Spinal cord (tissue), 10 donors: ENCODE results near the gene MMEL1. TPM values are rescaled to one million over a fixed set of nuclear protein-coding genes. Genes with fewer than 3 reads are reported as not detected.

Source experiments
- DNase-seq, 6 donors: peaks; one replicate each; pipeline versions ENCODE4 v3.0.0 to v3.0.0-alpha.2; 2013 to 2015; ENCODE audit warnings: low spot score in 6 of 6, low read depth in 4 of 6
- H3K27ac ChIP-seq: one replicate; pipeline ENCODE4 v1.5.1; 2013; ENCODE audit warnings: low read depth, low read length, control low read depth
- H3K27me3 ChIP-seq: one replicate; pipeline ENCODE4 v1.6.1; 2013; ENCODE audit warnings: low read length; ENCODE audit not compliant: control insufficient read depth, insufficient read depth
- H3K36me3 ChIP-seq: one replicate; pipeline ENCODE4 v1.6.1; 2013; ENCODE audit warnings: low read length; ENCODE audit not compliant: control insufficient read depth, insufficient read depth
- H3K4me1 ChIP-seq: one replicate; pipeline ENCODE4 v1.6.1; 2013; ENCODE audit warnings: low read length; ENCODE audit not compliant: control insufficient read depth, insufficient read depth
- H3K4me3 ChIP-seq: one replicate; pipeline ENCODE4 v1.5.1; 2013; ENCODE audit warnings: low read depth, low read length, control low read depth
- H3K9me3 ChIP-seq: one replicate; pipeline ENCODE4 v1.6.1; 2013; ENCODE audit warnings: low read length; ENCODE audit not compliant: control insufficient read depth, insufficient read depth
- WGBS: methylation state at CpG from one replicate; pipeline ENCODE4 v1.1.5; 2013; ENCODE audit warnings: missing lambda C conversion rate; ENCODE audit not compliant: insufficient coverage; 5-methylcytosine and 5-hydroxymethylcytosine counted together
- polyA plus RNA-seq, 2 donors: library from polyadenylated mRNA; unstranded; fragments of 120-200 nt; gene quantifications; one replicate each; pipeline ENCODE4 v1.2.1, GENCODE V29; 2013; ENCODE audit not compliant: insufficient read length in 2 of 2
- total RNA-seq, 2 donors: library from RNA; depleted of rRNA in 1 of 2; stranded (reverse); fragments of 120-200 nt in 1 of 2; fragments of >200 nt in 1 of 2; gene quantifications; one replicate each; pipeline versions ENCODE4 v1.2.3 to v1.2.4, GENCODE V29; 2013 to 2014
- donor health status: healthy.

The MMEL1 gene
- total and polyA plus RNA-seq, 4 donors = 2.3 to 3.9 (median 2.6) TPM

GRCh38 chr1:2605509-2606395 is 27.1 kb downstream of the MMEL1 start:
- Histone ChIP-seq H3K4me1 (peaks cover 32% of the 10 kb centered on the region), H3K9me3 (no peaks in the 10 kb centered on the region), H3K4me3 (no peak overlapping the region), H3K36me3 (no peaks in the 10 kb centered on the region), H3K27me3 (peaks cover 2% of the 10 kb centered on the region), H3K27ac (no peak overlapping the region)
- WGBS = 84% methylated on average over 44 of the region's 48 CpGs
- DNase-seq = no peak

GRCh38 chr1:2604844-2605508 is 27.8 kb downstream of the MMEL1 start:
- no peak for DNase-seq
- Histone ChIP-seq H3K36me3 (no peaks in the 10 kb centered on the region), H3K9me3 (no peaks in the 10 kb centered on the region), H3K27ac (no peak overlapping the region), H3K27me3 (peaks cover 2% of the 10 kb centered on the region), H3K4me1 (peaks cover 24% of the 10 kb centered on the region), H3K4me3 (no peak overlapping the region)
- 81% methylated on average over 14 of the region's 14 CpGs for WGBS

- no peak for DNase-seq
- H3K27me3 ChIP-seq = peaks cover 2% of the 10 kb centered on the region
- no peaks in the 10 kb centered on the region for H3K36me3 ChIP-seq
- H3K4me3 ChIP-seq = no peak overlapping the region
- whole genome bisulfite sequencing = 89% methylated on average over 19 of the region's 19 CpGs
- H3K4me1 ChIP-seq = peaks cover 18% of the 10 kb centered on the region
- H3K9me3 ChIP-seq = no peaks in the 10 kb centered on the region
- H3K27ac ChIP-seq = no peak overlapping the region
Measured at GRCh38 chr1:2604156-2604843, 28.5 kb downstream of the MMEL1 start.

GRCh38 chr1:2603521-2604155 is 29.2 kb downstream of the MMEL1 start:
- Histone ChIP-seq H3K27me3 (peaks cover 2% of the 10 kb centered on the region), H3K4me1 (peaks cover 13% of the 10 kb centered on the region), H3K36me3 (no peaks in the 10 kb centered on the region), H3K9me3 (peaks cover under 1% of the 10 kb centered on the region), H3K4me3 (no peak overlapping the region), H3K27ac (no peak overlapping the region)
- DNase-seq = no peak
- 89% methylated on average over 25 of the region's 25 CpGs for WGBS

GRCh38 chr1:2602866-2603520 is 29.8 kb downstream of the MMEL1 start:
- Histone ChIP-seq H3K4me3 (no peak overlapping the region), H3K27me3 (peaks cover 2% of the 10 kb centered on the region), H3K36me3 (no peaks in the 10 kb centered on the region), H3K4me1 (peaks cover 13% of the 10 kb centered on the region), H3K9me3 (peaks cover 4% of the 10 kb centered on the region), H3K27ac (no peak overlapping the region)
- DNase-seq = no peak
- 80% methylated on average over 13 of the region's 18 CpGs for WGBS

GRCh38 chr1:2602311-2602835 is 30.4 kb downstream of the MMEL1 start:
- Histone ChIP-seq H3K4me3 (no peak overlapping the region), H3K27me3 (peaks cover 2% of the 10 kb centered on the region), H3K36me3 (no peaks in the 10 kb centered on the region), H3K4me1 (peaks cover 8% of the 10 kb centered on the region), H3K27ac (no peak overlapping the region), H3K9me3 (peaks cover 4% of the 10 kb centered on the region)
- DNase-seq = no peak
- 69% methylated on average over 15 of the region's 15 CpGs for WGBS

- Histone ChIP-seq H3K27ac (no peak overlapping the region), H3K27me3 (peaks cover 2% of the 10 kb centered on the region), H3K4me3 (no peak overlapping the region), H3K36me3 (no peaks in the 10 kb centered on the region), H3K9me3 (peaks cover 4% of the 10 kb centered on the region), H3K4me1 (peaks cover 3% of the 10 kb centered on the region)
- 85% methylated on average over 16 of the region's 18 CpGs for WGBS
- DNase-seq = no peak
Measured at GRCh38 chr1:2601721-2602303, 31.0 kb downstream of the MMEL1 start.

- Histone ChIP-seq H3K27ac (no peak overlapping the region), H3K9me3 (peaks cover 4% of the 10 kb centered on the region), H3K36me3 (peaks cover 3% of the 10 kb centered on the region), H3K4me1 (peaks cover 8% of the 10 kb centered on the region), H3K27me3 (peaks cover 2% of the 10 kb centered on the region), H3K4me3 (no peak overlapping the region)
- no CpG with 5 or more reads among the region's 3 CpGs for WGBS
- DNase-seq = no peak
Measured at GRCh38 chr1:2598329-2598931, 34.4 kb downstream of the MMEL1 start.
